NCI-H128 (cell line): ENCODE results near the gene KCNJ11.

Experiments used
- DNase-seq: peaks from one replicate; lab custom pipeline; 2025; ENCODE audit not compliant: unreplicated experiment; lab: John Stamatoyannopoulos, UW

Gene KCNJ11

GRCh38 chr11:17391493-17392355 lies 3.3 kb upstream of the KCNJ11 start:
- DNase-seq: no peak

- DNase-seq: no peak
Observed at GRCh38 chr11:17389957-17390649, 1.6 kb upstream of the KCNJ11 start.

GRCh38 chr11:17389211-17389956 lies 925 bp upstream of the KCNJ11 start:
- DNase-seq: peak; percentile 70

- no peak for DNase-seq
Observed at GRCh38 chr11:17387811-17388210, 648 bp downstream of the KCNJ11 start.

- no peak for DNase-seq
Observed at GRCh38 chr11:17387254-17387653, 1.2 kb downstream of the KCNJ11 start.

- no peak for DNase-seq
Observed at GRCh38 chr11:17386331-17387084, 2.0 kb downstream of the KCNJ11 start.

- DNase-seq: no peak
Observed at GRCh38 chr11:17385926-17386325, 2.5 kb downstream of the KCNJ11 start.

- no peak for DNase-seq
Observed at GRCh38 chr11:17385492-17385891, 3.0 kb downstream of the KCNJ11 start.

GRCh38 chr11:17384002-17384511 lies 4.4 kb downstream of the KCNJ11 start:
- DNase-seq: peak; percentile 74

- no peak for DNase-seq
Observed at GRCh38 chr11:17383461-17383860, 5.0 kb downstream of the KCNJ11 start.

GRCh38 chr11:17382046-17382728 lies 6.3 kb downstream of the KCNJ11 start:
- DNase-seq: no peak

- DNase-seq: no peak
Observed at GRCh38 chr11:17381156-17381555, 7.3 kb downstream of the KCNJ11 start.

- no peak for DNase-seq
Observed at GRCh38 chr11:17379383-17380180, 8.9 kb downstream of the KCNJ11 start.

GRCh38 chr11:17378655-17379054 lies 9.8 kb downstream of the KCNJ11 start:
- DNase-seq: no peak

GRCh38 chr11:17376493-17376892 lies 12.0 kb downstream of the KCNJ11 start:
- DNase-seq: no peak

- DNase-seq: no peak
Observed at GRCh38 chr11:17375547-17375946, 12.9 kb downstream of the KCNJ11 start.

GRCh38 chr11:17371614-17372013 lies 16.8 kb downstream of the KCNJ11 start:
- DNase-seq: no peak

GRCh38 chr11:17369684-17370243 lies 18.7 kb downstream of the KCNJ11 start:
- DNase-seq: no peak

- DNase-seq: no peak
Observed at GRCh38 chr11:17369094-17369493, 19.4 kb downstream of the KCNJ11 start.
